ENCODE data around the gene GGPS1. TPM values are rescaled to one million over a fixed set of nuclear protein-coding genes. Genes with fewer than 3 reads are reported as not detected.

GGPS1 gene
- total RNA-seq, 1 experiment from 2014 or later = 40.4 TPM

DNA sequence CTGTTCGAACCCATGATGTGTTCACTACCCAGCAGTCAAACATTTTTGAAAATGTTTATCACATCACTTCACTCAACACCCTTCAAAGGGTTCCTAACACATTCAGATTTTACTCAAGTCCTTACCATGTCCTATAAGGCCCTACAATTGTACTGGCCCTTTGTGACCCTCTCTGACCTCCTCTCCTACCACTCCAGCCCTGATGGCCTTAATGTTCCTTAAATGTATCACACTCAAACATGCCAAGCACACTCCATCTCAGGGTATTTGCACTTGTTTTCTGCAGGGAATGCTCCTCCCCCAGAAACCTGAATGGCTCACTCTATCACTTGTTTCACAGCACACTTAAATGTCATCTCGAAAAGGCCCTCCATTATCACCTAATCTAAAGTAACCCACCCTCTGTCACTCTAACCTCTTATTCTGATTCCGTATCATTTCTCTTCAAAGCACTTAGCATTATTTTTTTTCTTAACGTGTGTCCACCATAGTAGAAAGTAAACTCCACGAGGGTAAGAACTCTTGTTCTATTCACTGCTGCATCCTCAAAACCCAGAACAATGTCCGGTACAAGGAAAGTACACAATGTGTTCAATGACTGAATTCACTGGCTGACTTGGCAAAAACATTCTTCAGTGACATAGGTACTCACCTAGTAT lies 7.7 kb upstream of the GGPS1 start:
- CTCF ChIA-PET = no interaction called here
- POLR2A ChIA-PET = no interaction called here
- no peak overlapping the region for H3K4me3 ChIP-seq (ENCODE audit: low read depth, low read length)
- Mint-ChIP-seq H3K36me3 (ENCODE audit: insufficient read depth, unreplicated experiment) (peaks cover 35% of the 10 kb centered on the region), H3K27me3 (ENCODE audit: insufficient read depth, unreplicated experiment) (no peaks in the 10 kb centered on the region), H3K4me3 (ENCODE audit: unreplicated experiment) (no peak overlapping the region), H3K4me1 (ENCODE audit: low read depth, unreplicated experiment) (peaks cover 7% of the 10 kb centered on the region), H3K27ac (ENCODE audit: unreplicated experiment) (no peak overlapping the region), H3K9me3 (ENCODE audit: unreplicated experiment) (no peaks in the 10 kb centered on the region)
- no peaks in the 10 kb centered on the region for H3K9me3 ChIP-seq
- no peaks in the 10 kb centered on the region for H3K4me1 ChIP-seq
- no peaks in the 10 kb centered on the region for H3K27me3 ChIP-seq (replicated peaks; ENCODE audit: control insufficient read depth, insufficient read depth, low read length)
- no peak for DNase-seq
- H3K36me3 ChIP-seq (ENCODE audit: control insufficient read depth, insufficient read depth, low read length) = no peaks in the 10 kb centered on the region
- intact Hi-C loops (cut with micrococcal nuclease; ENCODE audit: unreplicated experiment) = no loop called here
- BruUV-seq (replicated peaks) = no TSS peak
- TF ChIP-seq, protein P1, sequence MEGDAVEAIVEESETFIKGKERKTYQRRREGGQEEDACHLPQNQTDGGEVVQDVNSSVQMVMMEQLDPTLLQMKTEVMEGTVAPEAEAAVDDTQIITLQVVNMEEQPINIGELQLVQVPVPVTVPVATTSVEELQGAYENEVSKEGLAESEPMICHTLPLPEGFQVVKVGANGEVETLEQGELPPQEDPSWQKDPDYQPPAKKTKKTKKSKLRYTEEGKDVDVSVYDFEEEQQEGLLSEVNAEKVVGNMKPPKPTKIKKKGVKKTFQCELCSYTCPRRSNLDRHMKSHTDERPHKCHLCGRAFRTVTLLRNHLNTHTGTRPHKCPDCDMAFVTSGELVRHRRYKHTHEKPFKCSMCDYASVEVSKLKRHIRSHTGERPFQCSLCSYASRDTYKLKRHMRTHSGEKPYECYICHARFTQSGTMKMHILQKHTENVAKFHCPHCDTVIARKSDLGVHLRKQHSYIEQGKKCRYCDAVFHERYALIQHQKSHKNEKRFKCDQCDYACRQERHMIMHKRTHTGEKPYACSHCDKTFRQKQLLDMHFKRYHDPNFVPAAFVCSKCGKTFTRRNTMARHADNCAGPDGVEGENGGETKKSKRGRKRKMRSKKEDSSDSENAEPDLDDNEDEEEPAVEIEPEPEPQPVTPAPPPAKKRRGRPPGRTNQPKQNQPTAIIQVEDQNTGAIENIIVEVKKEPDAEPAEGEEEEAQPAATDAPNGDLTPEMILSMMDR (IDR thresholded peaks at IDR 0.05; ENCODE audit: insufficient read depth in 1 of 2, low read depth in 1 of 2, low read length in 1 of 2, severe bottlenecking in 1 of 2, unreplicated experiment in 1 of 2) = no peak

DNA sequence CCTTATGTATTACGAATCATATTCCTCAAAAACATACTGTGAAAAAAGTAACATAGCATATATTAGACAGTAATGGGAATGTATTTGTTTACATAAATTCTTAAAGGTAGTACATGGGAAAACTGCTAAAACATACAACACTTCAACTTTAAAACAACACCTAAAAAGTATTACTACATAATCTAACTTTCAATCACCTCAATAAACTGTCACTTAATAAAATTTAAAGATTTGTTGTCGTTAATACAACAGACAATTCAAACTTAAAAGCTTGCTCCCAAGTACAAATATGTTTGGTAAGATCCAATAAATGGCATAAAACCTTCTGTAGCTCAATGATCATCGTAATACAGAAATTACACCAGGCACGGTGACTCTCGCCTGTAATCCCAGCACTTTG lies 4.1 kb upstream of the GGPS1 start:
- Mint-ChIP-seq H3K4me1 (ENCODE audit: low read depth, unreplicated experiment) (peaks cover 15% of the 10 kb centered on the region), H3K27me3 (ENCODE audit: insufficient read depth, unreplicated experiment) (no peaks in the 10 kb centered on the region), H3K9me3 (ENCODE audit: unreplicated experiment) (no peaks in the 10 kb centered on the region), H3K4me3 (ENCODE audit: unreplicated experiment) (no peak overlapping the region), H3K36me3 (ENCODE audit: insufficient read depth, unreplicated experiment) (peaks cover 40% of the 10 kb centered on the region), H3K27ac (ENCODE audit: unreplicated experiment) (no peak overlapping the region)
- POLR2A ChIA-PET = no interaction called here
- intact Hi-C loops (cut with micrococcal nuclease; ENCODE audit: unreplicated experiment) = no loop called here
- no peaks in the 10 kb centered on the region for H3K36me3 ChIP-seq (ENCODE audit: control insufficient read depth, insufficient read depth, low read length)
- CTCF ChIA-PET = no interaction called here
- H3K9me3 ChIP-seq = no peaks in the 10 kb centered on the region
- no peak overlapping the region for H3K4me3 ChIP-seq (ENCODE audit: low read depth, low read length)
- TF ChIP-seq, protein P1 (IDR thresholded peaks at IDR 0.05; ENCODE audit: insufficient read depth in 1 of 2, low read depth in 1 of 2, low read length in 1 of 2, severe bottlenecking in 1 of 2, unreplicated experiment in 1 of 2) = no peak
- no peaks in the 10 kb centered on the region for H3K4me1 ChIP-seq
- no peak for DNase-seq
- H3K27me3 ChIP-seq (replicated peaks; ENCODE audit: control insufficient read depth, insufficient read depth, low read length) = no peaks in the 10 kb centered on the region
- BruUV-seq (replicated peaks) = no TSS peak

DNA sequence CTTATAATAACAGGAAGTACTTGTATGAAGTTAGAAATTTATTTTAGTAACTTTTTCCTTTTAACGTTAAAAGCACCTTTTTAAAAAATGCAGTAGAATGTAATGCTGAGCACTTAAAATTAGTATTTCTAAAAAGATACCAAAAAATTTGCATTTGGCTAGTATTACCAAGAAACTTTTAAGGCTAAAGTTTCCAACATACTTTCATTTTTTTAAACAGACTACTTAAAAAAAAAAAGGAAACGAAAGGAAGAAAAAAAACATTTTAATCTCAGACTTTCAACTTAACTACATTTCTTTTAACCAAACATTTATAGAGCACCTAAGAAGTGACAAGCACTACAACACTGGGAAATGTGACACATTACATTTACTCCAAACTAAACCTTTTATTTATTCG lies 3.2 kb upstream of the GGPS1 start:
- ChIA-PET CTCF (no interaction called here), POLR2A (no interaction called here)
- Mint-ChIP-seq H3K27ac (ENCODE audit: unreplicated experiment) (no peak overlapping the region), H3K4me1 (ENCODE audit: low read depth, unreplicated experiment) (peaks cover 15% of the 10 kb centered on the region), H3K4me3 (ENCODE audit: unreplicated experiment) (no peak overlapping the region), H3K27me3 (ENCODE audit: insufficient read depth, unreplicated experiment) (no peaks in the 10 kb centered on the region), H3K36me3 (ENCODE audit: insufficient read depth, unreplicated experiment) (peaks cover 33% of the 10 kb centered on the region), H3K9me3 (ENCODE audit: unreplicated experiment) (no peaks in the 10 kb centered on the region)
- Histone ChIP-seq H3K9me3 (no peaks in the 10 kb centered on the region), H3K36me3 (ENCODE audit: control insufficient read depth, insufficient read depth, low read length) (no peaks in the 10 kb centered on the region), H3K4me3 (ENCODE audit: low read depth, low read length) (no peak overlapping the region), H3K27me3 (replicated peaks; ENCODE audit: control insufficient read depth, insufficient read depth, low read length) (no peaks in the 10 kb centered on the region), H3K4me1 (no peaks in the 10 kb centered on the region)
- TF ChIP-seq, protein P1 (IDR thresholded peaks at IDR 0.05; ENCODE audit: insufficient read depth in 1 of 2, low read depth in 1 of 2, low read length in 1 of 2, severe bottlenecking in 1 of 2, unreplicated experiment in 1 of 2) = no peak
- DNase-seq = no peak
- no TSS peak for BruUV-seq (replicated peaks)
- intact Hi-C loops (cut with micrococcal nuclease; ENCODE audit: unreplicated experiment) = no loop called here

Measured in Caco-2 (cell line).